NCI-H524 (cell line): ENCODE measurements around the gene FOXP4.
A peak's percentile ranks its signal among the peaks of the same experiment; 100 is the strongest.
"Not testable (repeated sequence)": the region's sequence is repeated elsewhere in the genome, so short reads cannot be mapped to it uniquely, and the experiment has no call there.

ENCODE experiments used
- DNase-seq, 2 experiments: peaks; one replicate each; lab custom pipeline; 2025; lab: John Stamatoyannopoulos, UW

Gene FOXP4

GRCh38 chr6:41599015-41599851, 53.1 kb downstream of the FOXP4 start:
- no peak for DNase-seq

DNA sequence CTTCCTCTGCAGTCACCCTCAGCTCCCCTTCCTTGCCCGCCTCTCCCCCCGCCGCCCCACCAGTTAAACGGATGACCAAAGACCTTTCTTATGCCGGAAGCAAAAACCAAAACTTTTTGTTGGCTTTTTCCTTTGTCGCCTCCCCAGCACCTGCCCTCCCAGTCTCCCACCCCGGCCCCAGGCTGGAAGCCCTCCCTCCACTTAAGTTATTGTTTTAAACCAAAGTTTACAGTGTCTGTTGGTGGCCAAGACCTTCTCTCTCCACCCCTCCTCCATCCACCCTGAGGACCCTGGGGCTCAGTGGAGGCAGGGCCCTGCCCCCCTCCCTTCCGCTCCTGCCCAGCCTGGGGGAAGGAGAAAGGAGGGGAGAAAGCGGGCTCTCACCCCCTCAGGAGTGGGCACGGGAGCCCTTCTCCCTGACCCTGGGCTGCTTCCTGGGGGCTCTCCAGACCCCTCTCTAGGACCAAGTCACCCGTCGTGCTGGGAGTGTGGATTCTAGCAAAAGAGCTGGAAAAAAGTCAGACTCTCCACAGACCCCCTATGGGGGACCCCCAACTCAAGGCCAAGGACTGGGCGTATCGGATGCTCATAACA, 53.8 kb downstream of the FOXP4 start:
- DNase-seq: no peak

GRCh38 chr6:41600499-41601247, 54.5 kb downstream of the FOXP4 start:
- no peak for DNase-seq

- DNase-seq: no peak
These were observed 55.0 kb downstream of the FOXP4 start for GRCh38 chr6:41601248-41601549.

DNA sequence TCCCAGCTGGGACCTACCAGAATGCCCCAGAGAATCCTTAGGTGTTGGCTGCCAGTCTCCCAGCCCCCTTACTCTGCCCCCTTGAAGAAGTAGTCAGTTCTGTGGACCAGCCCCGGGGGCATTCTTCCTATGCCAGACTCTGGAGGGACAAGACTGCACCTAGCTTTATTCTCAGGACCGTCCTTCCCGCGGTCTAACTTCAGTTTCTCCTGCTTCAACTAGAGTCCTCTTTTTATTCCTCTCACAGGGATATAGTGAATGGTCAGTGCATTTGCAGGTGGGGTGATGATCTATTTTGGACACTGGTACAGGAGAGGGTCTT, 56.2 kb downstream of the FOXP4 start:
- no peak for DNase-seq

- DNase-seq: peak; percentile 77 to 82
These were observed 56.9 kb downstream of the FOXP4 start for GRCh38 chr6:41602864-41603608.

GRCh38 chr6:41604006-41604405, 57.8 kb downstream of the FOXP4 start:
- no peak for DNase-seq

GRCh38 chr6:41605649-41606048, 59.5 kb downstream of the FOXP4 start:
- peak in 1 of 2 experiments; percentile 25 for DNase-seq

DNA sequence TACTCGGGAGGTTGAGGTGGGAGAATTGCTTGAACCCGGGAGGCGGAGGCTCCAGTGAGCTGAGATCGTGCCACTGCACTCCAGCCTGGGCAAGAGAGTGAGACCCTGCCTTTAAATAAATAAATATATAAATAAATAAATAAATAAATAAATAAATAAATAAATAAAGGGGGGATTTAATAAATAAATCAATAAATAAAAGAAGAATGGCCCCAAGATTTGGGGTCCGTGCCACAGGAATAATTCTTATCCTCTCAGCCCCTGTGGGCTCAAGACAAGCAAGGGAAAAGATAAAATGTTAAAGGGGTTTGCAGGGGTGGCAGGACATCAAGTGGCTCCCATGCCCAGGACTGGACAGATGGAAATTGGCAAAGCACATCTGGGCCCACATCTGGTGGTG, 60.9 kb downstream of the FOXP4 start:
- DNase-seq: no peak

GRCh38 chr6:41607736-41608135, 61.6 kb downstream of the FOXP4 start:
- DNase-seq: no peak

DNA sequence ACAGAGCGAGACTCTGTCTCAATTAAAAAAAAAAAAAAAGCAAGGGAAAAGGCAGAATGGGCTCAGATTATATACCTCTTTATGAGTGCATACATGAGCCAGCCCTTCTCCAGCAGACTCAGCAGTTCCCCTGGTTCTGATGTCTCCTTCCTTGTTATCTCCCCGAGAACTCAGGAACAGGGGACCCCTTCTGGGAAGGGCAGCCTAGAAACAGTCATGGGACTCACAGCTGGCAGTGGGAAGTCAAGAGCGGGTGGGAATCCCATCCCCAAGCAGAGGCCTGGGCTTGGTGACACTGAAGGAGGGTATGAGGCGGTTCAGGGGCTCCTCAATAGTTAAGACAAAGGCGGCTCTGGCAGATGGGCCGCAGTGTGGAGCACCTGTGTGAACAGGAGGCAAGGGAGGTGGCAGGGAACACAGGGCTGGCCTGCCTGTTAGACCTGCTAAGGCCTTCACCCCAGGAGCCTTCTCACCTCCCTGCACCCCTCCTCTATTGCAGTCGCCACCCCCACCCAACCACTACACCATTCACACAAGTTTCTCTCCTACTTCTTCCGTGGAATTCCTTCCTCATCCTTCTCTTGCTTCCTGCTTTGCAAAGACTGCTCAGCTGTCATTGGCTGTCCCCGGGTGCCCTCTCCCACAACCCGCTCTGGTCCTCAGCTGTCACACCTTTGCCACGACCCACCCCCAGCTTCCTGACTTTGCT, 62.4 kb downstream of the FOXP4 start:
- peak; percentile 51 to 83 for DNase-seq

GRCh38 chr6:41614715-41615114, 68.5 kb downstream of the FOXP4 start:
- no peak for DNase-seq

DNA sequence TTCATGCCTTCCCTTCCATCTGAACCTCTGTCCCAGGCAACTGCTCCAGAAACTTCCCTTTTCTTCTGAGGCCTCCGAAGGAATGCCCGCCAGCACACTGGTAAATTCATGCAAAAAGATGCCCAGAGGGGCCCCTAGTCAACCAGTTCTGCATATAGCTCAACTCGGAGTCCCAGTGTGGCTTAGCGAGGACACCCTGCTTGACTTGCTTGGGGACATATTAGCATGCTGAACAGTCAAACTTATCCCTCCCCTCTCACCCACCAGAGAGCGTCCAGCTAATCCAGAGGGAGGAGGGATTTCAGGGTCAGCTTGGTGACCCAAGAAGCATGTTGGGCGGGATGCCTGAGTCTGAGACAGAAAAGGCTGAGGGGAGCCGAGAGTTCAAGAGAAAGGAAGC, 69.1 kb downstream of the FOXP4 start:
- no peak for DNase-seq

GRCh38 chr6:41618598-41618997, 72.4 kb downstream of the FOXP4 start:
- peak in 1 of 2 experiments; percentile 23 for DNase-seq

DNA sequence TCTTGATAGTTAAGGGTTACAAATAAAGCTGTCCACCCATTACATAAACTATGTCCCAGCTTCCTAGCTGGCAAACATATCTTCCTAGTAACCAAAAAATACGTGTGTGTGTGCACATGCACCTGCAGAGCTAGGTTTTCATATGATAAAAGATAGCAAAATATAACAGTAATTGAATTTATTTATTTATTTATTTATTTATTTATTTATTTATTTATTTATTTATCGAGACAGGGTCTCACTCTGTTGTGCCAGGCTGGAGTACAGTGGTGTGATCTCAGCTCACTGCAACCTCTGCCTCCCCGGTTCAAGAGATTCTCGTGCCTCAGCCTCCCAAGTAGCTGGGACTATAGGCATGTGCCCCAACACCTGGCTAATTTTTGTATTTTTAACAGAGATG, 73.0 kb downstream of the FOXP4 start:
- DNase-seq: not testable (repeated sequence)

GRCh38 chr6:41621367-41621766, 75.2 kb downstream of the FOXP4 start:
- no peak for DNase-seq

DNA sequence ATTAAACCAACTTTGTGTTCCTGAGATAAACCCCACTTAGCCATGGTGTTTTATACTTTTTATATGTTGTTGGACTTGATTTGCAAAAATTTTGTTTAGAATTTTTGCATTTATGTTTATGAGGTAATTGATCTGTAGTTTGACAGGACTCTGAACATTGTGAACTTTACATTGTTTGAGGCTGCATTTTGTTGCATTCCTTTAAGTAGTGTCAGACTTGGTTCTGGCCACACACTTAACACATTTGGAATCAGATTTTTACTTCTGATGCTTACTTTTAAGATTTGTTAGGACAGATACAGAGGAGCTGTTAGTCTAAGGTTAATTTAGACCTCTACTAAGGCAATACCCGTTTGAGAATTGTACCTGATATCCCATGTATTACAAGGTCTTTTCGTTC, 75.6 kb downstream of the FOXP4 start:
- DNase-seq: no peak

GRCh38 chr6:41622206-41622988, 76.2 kb downstream of the FOXP4 start:
- DNase-seq: no peak

DNA sequence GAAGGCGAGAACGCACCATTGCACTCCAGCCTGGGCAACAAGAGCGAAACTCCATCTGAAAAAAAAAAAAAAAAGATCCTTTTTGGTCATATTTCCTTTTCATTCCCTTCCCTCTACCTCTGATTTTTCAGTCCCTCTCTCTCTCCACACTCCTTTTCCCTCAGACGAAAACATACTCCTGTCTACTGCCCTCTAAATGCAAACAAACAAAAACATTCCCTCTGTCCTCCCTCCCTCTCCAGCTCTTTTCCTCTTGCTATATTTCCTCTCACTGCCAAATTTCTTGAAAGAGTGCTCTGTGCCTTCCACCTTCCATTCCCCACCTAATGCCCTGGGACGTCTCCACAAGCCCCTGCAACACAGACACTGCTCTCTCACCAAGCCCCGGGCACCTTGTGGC, 77.1 kb downstream of the FOXP4 start:
- no peak for DNase-seq

DNA sequence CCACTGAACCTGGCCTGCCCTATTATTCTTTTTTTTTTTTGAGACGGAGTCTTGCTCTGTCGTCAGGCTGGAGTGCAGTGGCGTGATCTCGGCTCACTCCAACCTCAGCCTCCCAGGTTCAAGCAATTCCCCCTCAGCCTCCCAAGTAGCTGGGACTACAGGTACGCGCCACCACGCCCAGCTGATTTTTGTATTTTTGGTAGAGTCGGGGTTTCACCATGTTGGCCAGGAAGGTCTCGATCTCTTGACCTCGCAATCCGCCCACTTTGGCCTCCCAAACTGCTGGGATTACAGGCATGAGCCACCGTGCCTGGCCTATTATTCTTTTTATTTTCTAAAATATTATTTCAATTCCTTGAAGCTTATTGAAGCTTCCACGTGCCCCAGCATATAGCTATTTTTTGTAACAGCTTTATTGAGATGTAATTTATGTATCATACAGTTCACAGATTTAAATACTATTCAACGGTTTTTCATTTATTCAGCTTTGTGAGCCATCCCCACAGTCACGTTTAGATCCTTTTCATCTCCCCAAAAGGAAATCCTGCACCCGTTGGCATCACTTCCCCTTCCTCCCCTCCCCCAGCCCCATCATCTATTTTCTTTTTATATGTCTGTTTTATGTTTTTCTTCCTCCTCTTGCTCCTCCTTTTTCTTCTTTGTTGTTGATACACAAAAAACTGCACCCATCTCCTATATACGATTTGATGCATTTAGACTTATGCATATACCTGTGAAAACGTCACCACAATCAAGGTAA, 78.6 kb downstream of the FOXP4 start:
- DNase-seq: no peak
